Kidney epithelial cell (primary cell): ENCODE results near the gene ASXL2. TPM values are rescaled to one million over a fixed set of nuclear protein-coding genes. Genes with fewer than 3 reads are reported as not detected.

ENCODE experiments used
- DNase-seq: peaks from one replicate; pipeline ENCODE4 v3.0.0-alpha.2; 2010; ENCODE audit warnings: low read depth
- H3K27me3 ChIP-seq: 2 replicates; pipeline ENCODE4 v1.6.0; 2011; ENCODE audit warnings: low read length; ENCODE audit not compliant: control insufficient read depth, insufficient read depth
- H3K36me3 ChIP-seq: 2 replicates; pipeline ENCODE4 v1.5.1; 2011; ENCODE audit warnings: low read length; ENCODE audit not compliant: control insufficient read depth, insufficient read depth
- H3K4me3 ChIP-seq: 2 replicates; pipeline ENCODE4 v1.5.1; 2011; ENCODE audit warnings: low read depth, mild to moderate bottlenecking, control low read depth, low read length
- CTCF ChIP-seq: IDR thresholded peaks from 2 replicates; pipeline ENCODE4 v1.5.1; 2011; ENCODE audit warnings: mild to moderate bottlenecking, moderate library complexity, low read length, control low read depth, inconsistent platforms; ENCODE audit not compliant: insufficient read depth, poor library complexity, severe bottlenecking
- total RNA-seq: library from RNA; depleted of rRNA; stranded (reverse); fragments of >200 nt; gene quantifications from 2 replicates; pipeline ENCODE4 v1.2.3, GENCODE V29; 2015

The ASXL2 gene
- total RNA-seq, 1 donor from 2014 or later, result 18.6 TPM

- no peak for TF ChIP-seq CTCF
- no peaks in the 10 kb centered on the region for H3K27me3 ChIP-seq
- no peaks in the 10 kb centered on the region for H3K36me3 ChIP-seq
- no peak overlapping the region for H3K4me3 ChIP-seq
- DNase-seq, result no peak
Measured at GRCh38 chr2:25728559-25728958, 149.7 kb downstream of the ASXL2 start.

GRCh38 chr2:25726522-25726921 lies 151.8 kb downstream of the ASXL2 start:
- H3K36me3 ChIP-seq, result no peaks in the 10 kb centered on the region
- no peak for DNase-seq
- no peak overlapping the region for H3K4me3 ChIP-seq
- TF ChIP-seq CTCF, result no peak
- no peaks in the 10 kb centered on the region for H3K27me3 ChIP-seq

GRCh38 chr2:25725877-25726276 lies 152.4 kb downstream of the ASXL2 start:
- no peak for DNase-seq
- Histone ChIP-seq H3K4me3 (no peak overlapping the region), H3K27me3 (no peaks in the 10 kb centered on the region), H3K36me3 (no peaks in the 10 kb centered on the region)
- no peak for TF ChIP-seq CTCF

GRCh38 chr2:25724756-25725155 lies 153.5 kb downstream of the ASXL2 start:
- no peaks in the 10 kb centered on the region for H3K36me3 ChIP-seq
- TF ChIP-seq CTCF, result no peak
- DNase-seq, result no peak
- no peaks in the 10 kb centered on the region for H3K27me3 ChIP-seq
- H3K4me3 ChIP-seq, result no peak overlapping the region

GRCh38 chr2:25722224-25722623 lies 156.1 kb downstream of the ASXL2 start:
- no peaks in the 10 kb centered on the region for H3K36me3 ChIP-seq
- no peaks in the 10 kb centered on the region for H3K27me3 ChIP-seq
- no peak for DNase-seq
- H3K4me3 ChIP-seq, result no peak overlapping the region
- no peak for TF ChIP-seq CTCF

- TF ChIP-seq CTCF, result no peak
- no peak for DNase-seq
- Histone ChIP-seq H3K27me3 (no peaks in the 10 kb centered on the region), H3K36me3 (no peaks in the 10 kb centered on the region), H3K4me3 (no peak overlapping the region)
Measured at GRCh38 chr2:25720575-25720974, 157.7 kb downstream of the ASXL2 start.
